Suprapubic skin (tissue), 3 donors: ENCODE data around the gene PWP1.
"Not testable (repeated sequence)": the region's sequence is repeated elsewhere in the genome, so short reads cannot be mapped to it uniquely, and the experiment has no call there.

Experiments used
- CTCF ChIP-seq, 2 donors: fragments of 200-600 bp in 1 of 2; fragments of 450-650 bp in 1 of 2; sonication (generic) in 1 of 2; IDR thresholded peaks; one replicate each; pipeline ENCODE4 v1.5.1; 2016 to 2019; ENCODE audit warnings: antibody characterized with exemption in 2 of 2, mild to moderate bottlenecking in 1 of 2, moderate library complexity in 1 of 2
- POLR2A ChIP-seq, 2 donors: fragments of 450-650 bp; IDR thresholded peaks; one replicate each; pipeline ENCODE4 v1.6.1; 2017; ENCODE audit warnings: antibody characterized with exemption in 2 of 2, mild to moderate bottlenecking in 2 of 2, moderate library complexity in 2 of 2

DNA sequence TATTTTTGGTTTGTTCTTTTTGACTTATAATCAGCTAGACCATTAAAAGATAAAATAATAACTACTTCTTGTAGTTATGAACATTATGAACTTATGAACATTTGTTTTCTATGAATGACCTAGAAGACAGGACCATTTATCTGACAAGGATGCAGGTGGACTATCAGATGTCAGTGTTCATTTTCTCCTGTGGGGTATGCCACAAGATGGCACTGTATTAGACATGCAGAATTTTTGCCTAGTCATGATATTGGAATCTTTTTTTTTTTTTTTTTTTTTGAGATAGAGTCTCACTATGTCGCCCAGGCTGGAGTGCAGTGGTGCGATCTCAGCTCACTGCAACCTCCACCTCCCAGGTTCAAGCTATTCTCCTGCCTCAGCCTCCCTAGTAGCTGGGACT lies 10.2 kb downstream of the PWP1 start:
- not testable (repeated sequence) for TF ChIP-seq POLR2A, CTCF (IDR thresholded peaks at IDR 0.05)
